GM20431 (cell line): ENCODE data around the gene NOD1.
"Not testable (repeated sequence)": the region's sequence is repeated elsewhere in the genome, so short reads cannot be mapped to it uniquely, and the experiment has no call there.

Experiments used
- in situ Hi-C: fragments of 300-500 bp; cut with MseI, MboI; formaldehyde crosslinking; loops from one replicate; pipeline ENCODE4 v1.15.0; 2020; ENCODE audit warnings: low sequenced_read_pairs; ENCODE audit not compliant: unreplicated experiment

The NOD1 gene, protein sequence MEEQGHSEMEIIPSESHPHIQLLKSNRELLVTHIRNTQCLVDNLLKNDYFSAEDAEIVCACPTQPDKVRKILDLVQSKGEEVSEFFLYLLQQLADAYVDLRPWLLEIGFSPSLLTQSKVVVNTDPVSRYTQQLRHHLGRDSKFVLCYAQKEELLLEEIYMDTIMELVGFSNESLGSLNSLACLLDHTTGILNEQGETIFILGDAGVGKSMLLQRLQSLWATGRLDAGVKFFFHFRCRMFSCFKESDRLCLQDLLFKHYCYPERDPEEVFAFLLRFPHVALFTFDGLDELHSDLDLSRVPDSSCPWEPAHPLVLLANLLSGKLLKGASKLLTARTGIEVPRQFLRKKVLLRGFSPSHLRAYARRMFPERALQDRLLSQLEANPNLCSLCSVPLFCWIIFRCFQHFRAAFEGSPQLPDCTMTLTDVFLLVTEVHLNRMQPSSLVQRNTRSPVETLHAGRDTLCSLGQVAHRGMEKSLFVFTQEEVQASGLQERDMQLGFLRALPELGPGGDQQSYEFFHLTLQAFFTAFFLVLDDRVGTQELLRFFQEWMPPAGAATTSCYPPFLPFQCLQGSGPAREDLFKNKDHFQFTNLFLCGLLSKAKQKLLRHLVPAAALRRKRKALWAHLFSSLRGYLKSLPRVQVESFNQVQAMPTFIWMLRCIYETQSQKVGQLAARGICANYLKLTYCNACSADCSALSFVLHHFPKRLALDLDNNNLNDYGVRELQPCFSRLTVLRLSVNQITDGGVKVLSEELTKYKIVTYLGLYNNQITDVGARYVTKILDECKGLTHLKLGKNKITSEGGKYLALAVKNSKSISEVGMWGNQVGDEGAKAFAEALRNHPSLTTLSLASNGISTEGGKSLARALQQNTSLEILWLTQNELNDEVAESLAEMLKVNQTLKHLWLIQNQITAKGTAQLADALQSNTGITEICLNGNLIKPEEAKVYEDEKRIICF

DNA sequence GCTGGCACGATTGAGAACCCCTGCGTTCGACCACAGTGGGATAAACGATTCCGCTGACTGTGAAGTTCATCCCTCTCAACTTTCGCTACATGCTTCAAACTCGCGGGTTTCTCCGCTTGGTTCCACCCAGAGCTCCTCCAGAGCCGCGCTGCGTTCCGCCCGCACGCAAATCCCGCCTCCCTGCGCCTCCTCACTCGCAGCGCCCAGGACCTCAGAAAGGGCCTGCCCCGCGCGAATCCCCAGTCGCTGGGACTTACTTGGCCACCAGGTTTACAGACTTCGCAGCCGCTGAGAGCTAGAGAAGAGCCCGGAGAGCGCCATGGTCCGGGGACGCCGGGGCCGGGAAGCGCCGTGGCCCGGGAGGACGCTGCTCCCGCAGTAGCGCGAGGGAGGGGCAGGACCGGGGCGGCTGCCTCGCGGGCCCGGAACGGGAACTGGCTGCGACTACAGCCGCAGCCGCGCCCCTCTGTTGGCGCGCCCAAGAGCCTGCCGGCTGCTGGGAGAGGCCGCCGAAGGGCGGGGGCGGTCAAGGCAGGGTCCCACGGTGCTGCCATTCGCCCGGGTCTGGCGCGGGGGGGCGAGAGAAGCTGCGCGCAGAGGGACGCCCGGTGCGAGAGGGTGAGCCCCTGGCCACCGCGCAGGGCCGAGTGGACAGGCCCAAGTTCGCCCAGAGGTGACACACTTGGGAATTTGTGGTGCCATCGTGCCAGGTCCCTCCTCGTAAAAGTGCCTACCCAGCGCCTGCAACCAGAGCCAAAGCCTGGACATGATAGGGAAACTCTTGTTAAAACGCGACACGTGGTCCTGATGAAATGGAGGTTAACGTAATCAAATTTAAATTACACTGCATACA, at the start of gene NOD1:
Gene NOD1, minus strand, starts transcription at position 436 of the 853 bp plus-strand sequence. CDS start 21,863 bp downstream, outside the sequence.
- in situ Hi-C loops, result no loop called here

DNA sequence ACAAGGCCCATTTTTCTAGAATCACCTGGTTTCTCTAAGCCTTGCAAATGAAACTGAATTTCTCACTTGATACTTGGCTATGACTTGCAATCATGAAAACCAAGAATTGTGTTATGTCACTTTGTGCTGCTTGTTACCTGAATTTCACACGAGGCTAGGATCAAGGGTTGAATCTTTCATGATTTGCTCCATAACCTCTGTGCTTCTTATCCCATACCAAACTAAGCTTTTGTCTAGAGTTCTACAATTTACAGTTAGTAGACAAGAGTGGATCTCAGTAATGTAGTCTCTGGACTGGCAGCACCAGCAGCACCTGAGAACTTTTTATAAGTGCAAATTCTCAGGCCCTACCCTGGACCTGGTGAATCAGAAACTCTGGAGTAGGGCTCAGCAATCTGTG, 48.7 kb upstream of the NOD1 start:
- in situ Hi-C loops, result not testable (repeated sequence)

DNA sequence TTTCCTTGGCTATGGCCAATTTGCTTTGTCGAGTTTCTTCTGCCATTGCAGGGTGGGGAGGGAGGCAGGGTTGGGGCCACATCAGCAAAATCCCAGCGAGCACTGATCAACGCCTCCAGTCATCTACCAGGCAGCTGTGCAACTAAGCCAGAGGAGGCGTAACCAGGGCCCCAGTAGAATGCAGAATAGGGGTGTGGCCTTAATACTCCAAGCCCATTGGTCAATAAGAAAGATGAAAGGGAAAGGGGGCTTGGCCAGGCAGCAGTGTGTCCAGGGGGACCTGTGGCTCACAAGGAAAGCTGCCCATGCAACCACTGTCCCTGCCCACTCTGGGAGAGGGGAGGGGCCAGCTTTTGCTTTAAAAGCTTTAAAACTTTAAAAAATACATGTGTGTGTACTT, 47.6 kb upstream of the NOD1 start:
- in situ Hi-C loops, result no loop called here

DNA sequence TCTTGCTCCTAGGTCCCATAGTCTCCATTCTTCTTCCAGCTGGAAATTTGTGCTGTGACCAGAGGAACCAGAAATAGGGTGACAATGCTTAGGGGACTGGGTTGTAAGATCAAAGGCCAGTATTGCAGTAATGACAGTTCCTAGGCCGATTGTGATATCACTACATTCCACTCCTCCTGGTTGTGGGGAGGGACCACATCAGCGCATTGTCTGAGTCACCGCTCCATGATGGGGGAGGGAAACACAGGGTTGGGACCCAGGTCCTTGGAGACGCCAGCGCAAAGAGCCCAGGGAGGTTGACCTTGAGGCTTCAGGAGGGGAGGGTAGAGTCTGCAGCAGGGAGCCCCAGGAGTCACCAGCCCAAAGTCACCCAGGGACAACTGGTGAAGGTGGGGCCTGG, 46.8 kb upstream of the NOD1 start:
- in situ Hi-C loops, result no loop called here

DNA sequence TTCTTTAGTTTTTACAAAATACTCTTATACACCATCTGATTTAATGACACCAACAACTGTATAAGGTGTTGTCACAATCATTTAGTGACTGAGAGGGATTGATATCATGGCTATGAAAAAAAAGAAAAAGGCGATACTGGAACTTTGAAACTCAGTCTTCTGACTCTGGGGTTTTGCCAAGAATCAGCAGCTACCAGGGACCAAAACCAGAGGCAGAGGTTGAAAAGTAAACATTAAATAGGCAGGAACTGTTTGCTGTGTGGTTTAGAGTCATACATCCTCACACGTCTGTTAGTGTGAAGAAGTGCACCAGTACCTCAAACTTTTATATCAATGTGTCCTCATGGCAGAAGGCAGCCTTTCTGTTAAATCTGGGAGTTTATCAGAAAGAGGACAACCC, 46.0 kb upstream of the NOD1 start:
- in situ Hi-C loops, result no loop called here

DNA sequence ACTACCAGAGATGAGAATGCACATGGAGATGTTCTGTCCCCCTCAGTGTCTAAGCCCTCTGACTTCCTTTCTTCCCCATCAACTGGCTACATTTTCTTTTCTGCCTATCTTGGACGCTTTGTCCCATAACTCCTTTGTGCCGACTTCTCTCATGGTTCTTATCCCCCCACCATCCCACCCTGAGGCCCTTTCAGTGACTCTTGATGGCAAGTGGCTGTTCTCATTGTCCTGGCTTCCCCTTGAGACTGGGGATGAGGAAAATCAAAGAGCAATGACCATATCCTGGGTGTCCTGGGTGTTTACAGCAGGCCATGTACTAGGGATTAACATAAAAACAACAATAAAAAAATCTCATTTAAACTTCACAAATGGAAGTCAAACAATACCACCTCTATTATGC, 44.9 kb upstream of the NOD1 start:
- in situ Hi-C loops, result no loop called here

DNA sequence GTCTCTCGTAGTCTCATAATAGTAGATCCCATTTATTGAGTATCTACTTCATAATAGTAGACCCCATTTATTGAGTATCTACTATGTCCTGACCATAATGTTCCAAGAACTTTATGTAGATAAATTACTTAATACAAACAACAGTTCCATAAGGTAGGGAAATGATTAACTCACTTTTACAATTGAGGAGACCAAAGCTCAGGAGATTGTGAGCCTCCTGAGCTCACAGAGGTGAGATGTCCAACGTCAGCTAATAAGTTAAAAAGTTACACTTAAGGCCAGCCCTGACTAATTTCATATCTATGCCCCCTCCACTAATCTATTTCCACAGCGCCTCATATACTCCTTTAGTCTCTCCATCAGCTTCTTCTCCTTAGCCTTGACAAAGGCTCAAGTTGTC, 43.6 kb upstream of the NOD1 start:
- in situ Hi-C loops, result no loop called here

DNA sequence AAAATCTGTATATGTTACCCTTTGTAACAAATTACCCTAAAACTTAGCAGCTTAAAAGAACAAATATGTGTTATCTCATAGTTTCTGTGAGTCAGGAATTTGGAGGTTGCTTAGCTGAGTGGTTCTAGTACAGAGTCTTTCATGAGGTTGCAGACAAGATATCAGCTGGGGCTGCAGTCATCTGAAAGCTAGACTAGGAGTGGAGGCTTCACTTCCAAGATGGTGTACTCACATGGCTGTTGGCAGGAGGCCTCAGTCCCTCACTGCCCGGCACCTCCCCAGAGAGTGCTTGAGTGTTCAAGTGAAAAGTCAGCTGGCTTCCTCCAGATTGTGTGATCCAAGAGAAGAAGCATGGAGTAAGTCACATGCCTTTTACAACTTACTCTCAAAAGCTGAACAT, 42.9 kb upstream of the NOD1 start:
- in situ Hi-C loops, result no loop called here

DNA sequence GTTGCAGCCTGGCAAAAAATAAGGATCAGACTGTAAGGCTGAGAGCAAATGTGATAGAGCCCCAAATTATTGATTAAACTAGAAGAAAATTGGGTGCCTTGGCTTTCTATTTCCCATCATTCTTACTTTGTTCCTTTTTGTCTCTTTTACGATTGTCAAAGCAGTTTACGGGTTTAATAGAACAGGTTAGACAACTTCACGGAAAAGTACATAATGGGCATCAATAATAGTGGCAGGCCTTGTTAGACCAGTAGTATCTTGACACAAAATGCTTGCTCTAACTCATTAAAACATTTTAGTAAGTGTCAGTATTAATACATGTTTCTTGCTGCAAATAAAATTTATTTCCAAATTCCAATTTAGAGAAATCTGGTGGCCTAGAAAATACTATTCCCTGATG, 40.5 kb upstream of the NOD1 start:
- in situ Hi-C loops, result no loop called here

DNA sequence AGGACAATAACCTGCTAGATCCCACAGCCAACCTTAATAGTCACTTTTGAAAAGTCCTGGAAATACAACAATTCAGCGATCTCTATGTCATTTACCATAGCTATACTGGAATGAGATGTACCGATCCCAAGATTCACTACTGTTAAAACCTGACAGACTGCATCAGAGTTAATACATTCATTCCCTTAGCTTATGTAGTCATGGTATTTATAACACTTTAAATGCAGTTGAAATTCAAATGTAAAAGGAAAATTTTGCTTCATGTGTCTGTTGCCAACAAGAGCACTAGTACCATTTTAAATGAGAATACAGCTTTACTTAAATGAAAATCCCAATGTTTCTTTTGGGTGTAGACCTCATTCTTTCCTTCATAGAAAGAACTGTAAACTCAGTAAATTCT, 37.2 kb upstream of the NOD1 start:
- in situ Hi-C loops, result no loop called here

DNA sequence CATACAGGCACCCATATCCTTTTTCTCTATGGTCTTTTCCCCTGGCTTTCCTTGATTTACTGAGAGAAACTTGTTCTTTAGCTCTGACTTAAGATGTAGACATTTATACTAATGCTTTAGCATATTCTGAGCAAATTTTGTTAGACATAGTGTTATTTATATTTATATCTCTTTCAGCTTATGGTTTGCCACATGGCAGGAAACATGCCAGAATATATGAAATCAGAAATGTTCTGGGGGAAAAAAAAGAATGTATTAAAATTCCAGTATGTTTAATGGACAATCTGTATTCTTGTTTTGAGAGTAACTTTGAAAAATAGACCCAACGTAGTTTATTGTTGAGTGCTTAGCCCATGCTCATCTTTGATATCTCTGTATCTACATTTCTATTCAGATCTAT, 36.2 kb upstream of the NOD1 start:
- in situ Hi-C loops, result no loop called here

DNA sequence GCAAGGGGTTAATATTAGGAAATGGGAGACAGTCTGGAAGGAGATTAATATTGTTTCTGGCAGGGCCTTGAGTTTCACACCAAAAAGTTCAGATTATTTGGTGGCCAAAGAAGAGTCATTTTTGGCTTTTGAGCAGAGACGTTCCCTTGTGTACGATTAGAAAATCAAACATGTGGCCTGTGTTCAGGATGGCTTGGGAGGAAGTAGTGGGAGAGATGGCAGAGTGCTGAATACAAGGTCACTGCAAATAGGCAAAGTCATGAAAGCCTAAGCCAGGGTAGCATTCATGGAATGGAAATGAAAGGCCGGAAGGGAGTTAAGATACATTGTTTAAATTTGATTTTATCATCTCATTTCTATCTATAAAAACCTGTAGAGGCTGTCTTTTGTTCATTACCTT, 35.6 kb upstream of the NOD1 start:
- in situ Hi-C loops, result no loop called here

DNA sequence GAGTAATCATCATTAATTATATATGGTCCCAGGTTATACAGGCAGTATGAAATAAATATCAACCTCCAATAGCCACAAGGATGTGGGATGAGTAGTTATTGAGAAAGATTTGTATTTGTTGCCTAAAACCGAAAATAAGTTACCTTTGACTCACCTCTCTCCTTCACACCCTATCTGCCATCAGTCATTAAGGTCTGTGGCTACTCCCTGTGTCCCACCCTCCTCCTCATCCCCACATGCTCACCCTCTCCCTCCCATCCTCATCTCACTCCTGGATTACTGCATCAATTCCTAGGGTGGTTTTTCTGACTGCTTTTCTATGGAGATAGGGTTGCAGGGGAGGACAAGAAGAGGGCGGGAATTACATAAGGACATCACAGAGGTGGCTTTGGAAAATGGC, 35.2 kb upstream of the NOD1 start:
- in situ Hi-C loops, result no loop called here

DNA sequence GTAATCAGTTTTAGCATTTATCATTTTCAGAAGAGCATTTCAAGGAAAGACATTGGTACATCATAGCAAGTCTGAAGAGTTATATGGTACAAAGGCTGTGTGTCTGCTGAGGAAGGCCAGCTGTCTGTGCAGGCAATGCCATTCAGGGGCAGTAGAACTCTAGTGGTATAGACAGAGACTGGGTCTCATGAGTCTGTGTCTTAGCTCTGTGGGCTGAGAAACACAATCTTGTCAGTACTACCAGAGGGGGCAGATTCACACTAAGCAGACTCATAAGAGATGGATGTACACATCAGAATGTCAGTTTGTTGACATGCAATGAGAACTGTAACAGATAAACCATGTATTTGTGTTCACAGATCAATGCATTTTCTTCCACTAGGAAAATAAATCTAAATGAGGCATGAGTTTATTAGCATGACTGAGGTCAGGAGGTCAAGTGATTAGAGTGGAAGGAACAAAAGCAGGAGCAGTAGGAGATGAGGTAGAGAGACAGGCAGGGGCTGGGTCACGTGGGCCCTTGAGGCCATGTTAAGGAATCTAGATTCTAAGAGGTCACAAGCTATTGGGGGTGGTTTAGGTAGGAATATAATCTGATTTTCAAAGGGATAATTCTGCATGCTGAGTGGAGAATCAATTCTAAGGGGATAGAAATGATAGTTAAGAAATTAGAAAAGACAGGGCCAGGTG, 33.5 kb upstream of the NOD1 start:
- in situ Hi-C loops, result no loop called here

DNA sequence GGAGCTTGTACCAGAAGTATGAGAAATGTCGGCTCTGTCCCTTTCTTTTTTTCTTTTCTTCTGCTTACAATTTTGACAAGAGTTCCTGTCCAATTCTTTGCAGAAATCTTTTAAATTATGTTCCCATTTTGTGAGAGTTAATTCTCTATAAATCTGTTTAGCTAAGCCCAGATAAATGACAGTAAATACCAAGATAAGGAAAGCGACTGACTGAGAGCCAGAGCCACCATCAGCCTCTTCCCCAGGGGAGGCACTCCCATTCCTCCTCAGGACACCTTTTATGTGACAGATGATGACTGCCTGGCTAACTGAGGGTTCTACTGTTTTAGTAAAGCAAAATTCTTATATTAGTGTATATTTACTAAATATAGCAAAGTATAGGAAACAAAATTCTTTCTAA, 32.9 kb upstream of the NOD1 start:
- in situ Hi-C loops, result no loop called here

DNA sequence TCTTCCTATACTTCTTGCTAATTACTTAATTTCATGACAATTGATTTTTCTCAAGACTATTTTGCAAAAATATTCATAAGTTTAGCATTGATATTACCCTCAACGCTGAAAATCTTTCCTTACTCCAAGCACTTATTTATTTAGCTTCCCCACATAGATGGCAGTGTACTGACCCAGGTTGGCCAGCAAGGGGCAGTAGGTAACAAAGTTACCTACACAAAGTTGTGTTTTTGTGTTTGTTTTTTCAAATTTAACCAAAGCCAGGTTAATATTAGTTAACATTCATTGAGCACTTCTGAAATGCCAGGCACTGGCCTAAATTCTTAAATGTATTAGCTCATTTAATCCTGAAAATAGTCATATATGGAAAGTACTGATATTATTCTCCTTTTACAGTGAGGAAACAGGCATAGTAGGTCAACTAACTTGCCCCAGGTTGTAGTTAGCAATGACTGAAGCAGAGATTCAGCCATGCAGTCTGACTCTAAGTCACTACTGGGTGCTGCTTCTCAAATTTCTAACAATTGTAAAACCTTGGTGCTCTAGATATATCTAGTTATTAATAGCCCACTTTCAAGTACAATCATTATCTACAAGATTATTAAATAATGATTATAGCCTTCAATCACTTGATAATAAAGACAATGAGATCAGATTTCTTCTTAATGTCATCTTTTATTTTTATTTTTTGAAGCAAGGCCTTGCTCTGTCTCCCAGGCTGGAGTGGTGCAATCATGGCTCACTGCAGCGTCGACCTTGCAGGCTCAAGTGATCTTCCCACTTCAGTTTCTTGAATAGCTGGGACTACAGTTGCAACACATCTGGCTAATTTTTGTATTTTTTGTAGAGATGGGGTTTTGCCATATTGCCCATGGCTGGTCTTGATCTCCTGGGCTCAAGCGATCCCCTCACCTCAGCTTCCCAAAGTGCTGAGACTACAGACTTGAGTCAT, 31.8 kb upstream of the NOD1 start:
- in situ Hi-C loops, result no loop called here

DNA sequence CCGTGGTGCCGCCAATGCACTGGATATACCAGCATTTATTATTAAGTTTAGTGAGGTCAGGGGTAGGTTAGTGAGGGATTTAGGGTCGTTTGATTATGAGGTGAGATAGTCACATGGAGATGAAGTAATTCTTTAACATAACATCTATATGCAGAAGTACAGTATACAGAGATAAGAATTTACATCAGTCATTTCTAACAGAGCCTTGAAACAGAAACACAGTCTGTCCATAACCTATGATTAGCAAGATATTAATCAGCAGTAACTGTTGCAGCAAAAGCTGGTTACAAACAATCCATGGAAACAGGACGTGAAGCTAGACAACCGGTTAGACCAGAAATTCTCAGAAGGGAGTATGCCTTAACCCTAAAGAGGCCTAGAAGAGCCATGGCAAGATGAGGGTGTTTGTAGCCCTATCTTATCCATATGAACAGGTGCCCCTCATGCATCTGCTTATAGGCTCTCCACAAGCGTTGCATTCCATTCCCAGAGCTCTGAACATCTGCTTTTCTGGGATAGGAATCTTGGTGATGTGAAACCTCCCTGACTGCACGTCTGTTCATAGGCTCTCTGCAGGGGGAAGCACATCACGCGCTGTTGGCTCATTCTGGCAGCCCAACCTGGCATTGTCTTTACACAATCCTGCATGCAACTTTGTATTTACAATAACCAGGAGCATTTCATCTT, 30.7 kb upstream of the NOD1 start:
- in situ Hi-C loops, result not testable (repeated sequence)

DNA sequence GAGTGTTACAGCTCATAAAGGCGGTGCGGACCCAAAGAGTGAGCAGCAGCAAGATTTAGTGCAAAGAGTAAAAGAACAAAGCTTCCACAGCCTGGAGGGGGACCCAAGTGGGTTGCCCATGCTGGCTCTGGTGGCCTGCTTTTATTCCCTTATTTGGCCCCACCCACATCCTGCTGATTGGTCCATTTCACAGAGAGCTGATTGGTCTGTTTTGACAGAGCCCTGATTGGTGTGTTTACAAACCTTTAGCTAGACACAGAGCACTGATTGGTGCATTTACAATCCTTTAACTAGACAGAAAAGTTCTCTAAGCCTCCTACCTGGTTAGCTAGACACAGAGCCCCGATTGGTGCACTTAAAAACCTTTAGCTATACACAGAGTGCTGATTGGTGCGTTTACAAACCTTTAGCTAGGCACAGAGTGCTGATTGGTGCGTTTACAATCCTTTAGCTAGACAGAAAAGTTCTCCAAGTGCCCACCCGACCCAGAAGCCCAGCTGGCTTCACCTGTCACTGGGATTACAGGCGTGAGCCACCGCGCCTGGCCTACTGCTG, 28.8 kb upstream of the NOD1 start:
- in situ Hi-C loops, result not testable (repeated sequence)
